Colonic mucosa (tissue), 4 donors: ENCODE results near the gene DHRS3. TPM values are rescaled to one million over a fixed set of nuclear protein-coding genes. Genes with fewer than 3 reads are reported as not detected.

ENCODE experiments used
- DNase-seq: peaks from one replicate; pipeline ENCODE4 v3.0.0-alpha.2; 2020
- H3K27ac ChIP-seq: fragments of 200-600 bp; one replicate; pipeline ENCODE4 v1.8.0; 2021
- H3K27me3 ChIP-seq: fragments of 200-600 bp; one replicate; pipeline ENCODE4 v1.8.0; 2021
- H3K36me3 ChIP-seq: fragments of 200-600 bp; one replicate; pipeline ENCODE4 v1.8.0; 2021
- H3K4me1 ChIP-seq: fragments of 200-600 bp; one replicate; pipeline ENCODE4 v1.8.0; 2021; ENCODE audit warnings: mild to moderate bottlenecking
- H3K4me3 ChIP-seq: fragments of 200-600 bp; one replicate; pipeline ENCODE4 v1.8.0; 2021
- H3K9ac ChIP-seq, 2 donors: one replicate each; pipeline ENCODE4 v1.7.0; 2013; ENCODE audit warnings: control low read depth in 2 of 2, low read depth in 2 of 2, low read length in 2 of 2
- H3K9me3 ChIP-seq: fragments of 200-600 bp; one replicate; pipeline ENCODE4 v1.8.0; 2021
- intact Hi-C: fragments of 100-400 bp; cut with DNase I; formaldehyde crosslinking; loops from one replicate; pipeline ENCODE4 v1.14.1; 2022
- total RNA-seq, 2 donors: library from RNA; stranded (reverse); fragmentation: NEBNext Ultra II Directional in 1 of 2; extraction: Animal tissue kit (Norgen Biotek cat#: 25700) in 1 of 2; gene quantifications; one replicate each; pipeline ENCODE4 v1.2.1, GENCODE V29; 2021
- TF ChIP-seq, protein P1 (sequence below): fragments of 200-600 bp; IDR thresholded peaks from one replicate; pipeline ENCODE4 v1.8.0; 2022; ENCODE audit warnings: antibody characterized with exemption, mild to moderate bottlenecking
- donor health status: healthy.
- donor health status: DM: no; HTN: no; CAD: no.
- donor health status: DM: no; HTN: no; CAD: no.

DHRS3 gene
- total RNA-seq, 2 donors from 2014 or later, result 69.6 to 120 TPM

DNA sequence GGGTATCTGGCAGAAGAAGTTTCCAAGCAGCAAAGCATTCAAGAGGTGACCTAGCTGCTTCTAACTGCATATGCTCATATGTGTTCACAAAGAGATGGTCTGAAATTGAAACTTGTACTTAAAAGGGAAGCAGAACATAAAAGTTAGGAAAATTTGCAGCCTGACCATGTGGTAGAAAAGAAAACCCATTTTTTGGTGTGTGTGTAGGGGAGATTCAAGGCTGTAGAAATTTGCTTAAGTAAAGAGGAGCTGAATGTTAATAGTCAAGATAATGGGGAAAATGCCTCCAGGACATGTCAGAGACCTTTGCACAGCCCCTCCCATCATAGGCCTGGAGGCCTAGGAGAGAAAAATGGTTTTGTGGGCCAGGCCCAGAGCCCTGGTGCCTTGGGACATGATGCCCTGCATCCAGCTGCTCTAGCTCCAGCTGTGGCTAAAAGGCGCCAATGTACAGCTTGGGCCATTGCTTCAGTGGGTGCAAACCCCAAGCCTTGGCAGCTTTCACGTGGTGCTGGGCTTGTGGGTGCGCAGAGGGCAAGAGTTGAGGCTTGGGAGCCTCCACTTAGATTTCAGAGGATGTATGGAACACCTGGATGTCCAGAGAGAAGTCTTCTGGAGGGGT is 54.9 kb downstream of the DHRS3 start:
- H3K4me3 ChIP-seq, result no peak overlapping the region
- DNase-seq, result no peak
- H3K36me3 ChIP-seq, result no peaks in the 10 kb centered on the region
- H3K9ac ChIP-seq, result no peak overlapping the region
- intact Hi-C loops, result no loop called here
- TF ChIP-seq, protein P1, sequence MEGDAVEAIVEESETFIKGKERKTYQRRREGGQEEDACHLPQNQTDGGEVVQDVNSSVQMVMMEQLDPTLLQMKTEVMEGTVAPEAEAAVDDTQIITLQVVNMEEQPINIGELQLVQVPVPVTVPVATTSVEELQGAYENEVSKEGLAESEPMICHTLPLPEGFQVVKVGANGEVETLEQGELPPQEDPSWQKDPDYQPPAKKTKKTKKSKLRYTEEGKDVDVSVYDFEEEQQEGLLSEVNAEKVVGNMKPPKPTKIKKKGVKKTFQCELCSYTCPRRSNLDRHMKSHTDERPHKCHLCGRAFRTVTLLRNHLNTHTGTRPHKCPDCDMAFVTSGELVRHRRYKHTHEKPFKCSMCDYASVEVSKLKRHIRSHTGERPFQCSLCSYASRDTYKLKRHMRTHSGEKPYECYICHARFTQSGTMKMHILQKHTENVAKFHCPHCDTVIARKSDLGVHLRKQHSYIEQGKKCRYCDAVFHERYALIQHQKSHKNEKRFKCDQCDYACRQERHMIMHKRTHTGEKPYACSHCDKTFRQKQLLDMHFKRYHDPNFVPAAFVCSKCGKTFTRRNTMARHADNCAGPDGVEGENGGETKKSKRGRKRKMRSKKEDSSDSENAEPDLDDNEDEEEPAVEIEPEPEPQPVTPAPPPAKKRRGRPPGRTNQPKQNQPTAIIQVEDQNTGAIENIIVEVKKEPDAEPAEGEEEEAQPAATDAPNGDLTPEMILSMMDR, result no peak
- no peaks in the 10 kb centered on the region for H3K9me3 ChIP-seq
- H3K27ac ChIP-seq, result no peak overlapping the region
- H3K4me1 ChIP-seq, result no peaks in the 10 kb centered on the region
- H3K27me3 ChIP-seq, result no peaks in the 10 kb centered on the region

DNA sequence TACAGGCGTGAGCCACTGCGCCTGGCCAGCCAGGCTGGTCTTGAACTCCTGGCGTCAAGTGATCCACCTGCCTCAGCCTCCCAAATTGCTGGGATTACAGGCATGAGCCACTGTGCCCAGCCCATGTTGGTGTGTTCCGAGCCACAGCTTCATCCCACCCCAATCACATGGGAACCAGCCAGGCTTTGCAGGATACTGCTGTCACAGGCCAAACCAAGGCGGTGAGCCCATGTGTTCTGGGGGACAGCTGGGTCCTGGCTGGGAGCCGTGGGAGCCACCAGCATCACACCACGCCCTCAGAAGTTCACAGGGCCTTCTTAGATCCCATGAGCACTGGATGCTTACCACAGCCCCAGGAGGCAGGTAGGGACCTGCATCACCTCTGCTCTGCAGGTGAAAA is 56.9 kb downstream of the DHRS3 start:
- TF ChIP-seq, protein P1, result no peak
- H3K27me3 ChIP-seq, result no peaks in the 10 kb centered on the region
- H3K36me3 ChIP-seq, result no peaks in the 10 kb centered on the region
- no peak overlapping the region for H3K4me3 ChIP-seq
- H3K9ac ChIP-seq, result no peak overlapping the region
- no peak overlapping the region for H3K27ac ChIP-seq
- DNase-seq, result no peak
- intact Hi-C loops, result no loop called here
- no peaks in the 10 kb centered on the region for H3K4me1 ChIP-seq
- no peaks in the 10 kb centered on the region for H3K9me3 ChIP-seq

DNA sequence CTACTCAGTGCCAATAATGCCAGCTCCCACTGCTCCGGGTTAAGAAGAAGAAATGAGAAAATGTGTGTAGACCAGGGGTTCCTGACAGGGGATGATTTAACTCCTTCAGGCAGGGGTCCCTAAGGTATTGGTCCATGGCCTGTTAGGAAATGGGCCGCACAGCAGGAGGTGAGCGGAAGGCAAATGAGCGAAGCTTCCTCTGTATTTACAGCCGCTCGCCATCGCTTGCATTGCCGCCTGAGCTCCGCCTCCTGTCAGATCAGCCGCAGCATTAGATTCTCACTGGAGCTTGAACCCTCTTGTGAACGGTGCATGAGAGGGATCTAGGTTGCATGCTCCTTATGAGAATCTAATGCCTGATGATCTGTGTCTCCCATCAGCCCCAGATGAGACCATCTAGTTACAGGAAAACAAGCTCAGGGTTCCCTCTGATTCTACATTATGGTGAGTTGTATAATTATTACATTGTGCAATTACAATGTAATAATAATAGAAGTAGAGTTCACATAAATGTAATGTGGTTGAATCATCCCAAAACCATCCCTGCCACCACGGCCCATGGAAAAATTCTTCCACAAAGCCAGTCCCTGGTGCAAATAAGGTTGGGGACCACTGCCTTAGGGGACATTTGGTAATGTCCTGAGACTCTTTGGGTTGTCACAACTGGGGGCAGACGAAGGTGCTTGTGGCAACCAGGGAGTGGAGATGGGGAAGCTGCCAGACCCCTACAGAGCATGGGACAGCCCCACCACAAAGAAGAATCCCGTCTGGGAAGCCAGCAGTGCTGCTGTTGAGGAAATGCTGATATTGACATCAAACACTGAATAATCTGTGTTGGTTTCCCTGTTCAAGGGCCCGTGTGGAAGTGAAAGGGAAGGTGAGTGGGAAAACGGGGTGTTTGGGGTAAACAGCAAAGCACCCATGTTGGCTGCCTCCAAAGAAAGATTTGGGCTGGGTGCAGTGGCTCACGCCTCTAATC is 60.8 kb downstream of the DHRS3 start:
- Histone ChIP-seq H3K9ac (no peak overlapping the region), H3K27me3 (no peaks in the 10 kb centered on the region), H3K9me3 (no peaks in the 10 kb centered on the region), H3K4me1 (no peaks in the 10 kb centered on the region), H3K4me3 (no peak overlapping the region), H3K36me3 (no peaks in the 10 kb centered on the region), H3K27ac (peak overlapping the region; percentile 59)
- DNase-seq, result no peak
- intact Hi-C loops, result no loop called here
- TF ChIP-seq, protein P1, result no peak

DNA sequence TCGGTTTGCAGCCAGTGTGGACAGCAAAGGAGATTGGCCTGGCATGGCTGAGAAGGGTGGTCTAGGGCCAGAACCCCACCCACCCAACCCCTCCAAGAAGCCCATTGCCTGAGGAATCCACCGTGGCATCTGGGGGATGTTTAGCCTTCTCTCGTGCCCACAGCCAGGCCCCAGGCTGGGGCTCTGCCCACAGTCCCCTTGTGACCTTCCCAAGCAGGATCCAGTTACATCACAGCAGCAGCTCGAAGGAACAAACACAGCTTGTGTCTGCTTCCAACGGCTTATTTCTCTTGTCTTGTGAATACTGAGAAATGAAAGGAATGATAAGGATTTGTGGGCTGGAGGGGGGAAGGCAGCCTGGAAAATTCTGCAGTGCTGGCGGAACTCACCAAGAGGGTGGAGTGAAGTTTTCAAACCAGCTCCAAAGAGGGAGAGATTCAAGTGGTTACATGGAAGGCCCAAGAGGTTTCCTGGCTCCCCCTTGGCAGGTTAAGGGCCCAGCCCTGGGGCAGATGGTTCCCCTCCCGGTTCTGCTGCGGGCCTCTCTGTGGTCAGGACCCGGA is 61.6 kb downstream of the DHRS3 start:
- Histone ChIP-seq H3K9me3 (no peaks in the 10 kb centered on the region), H3K36me3 (no peaks in the 10 kb centered on the region), H3K4me3 (no peak overlapping the region), H3K27ac (peak overlapping the region; percentile 63), H3K9ac (no peak overlapping the region), H3K27me3 (no peaks in the 10 kb centered on the region), H3K4me1 (no peaks in the 10 kb centered on the region)
- DNase-seq, result no peak
- TF ChIP-seq, protein P1, result no peak
- intact Hi-C loops, result no loop called here

DNA sequence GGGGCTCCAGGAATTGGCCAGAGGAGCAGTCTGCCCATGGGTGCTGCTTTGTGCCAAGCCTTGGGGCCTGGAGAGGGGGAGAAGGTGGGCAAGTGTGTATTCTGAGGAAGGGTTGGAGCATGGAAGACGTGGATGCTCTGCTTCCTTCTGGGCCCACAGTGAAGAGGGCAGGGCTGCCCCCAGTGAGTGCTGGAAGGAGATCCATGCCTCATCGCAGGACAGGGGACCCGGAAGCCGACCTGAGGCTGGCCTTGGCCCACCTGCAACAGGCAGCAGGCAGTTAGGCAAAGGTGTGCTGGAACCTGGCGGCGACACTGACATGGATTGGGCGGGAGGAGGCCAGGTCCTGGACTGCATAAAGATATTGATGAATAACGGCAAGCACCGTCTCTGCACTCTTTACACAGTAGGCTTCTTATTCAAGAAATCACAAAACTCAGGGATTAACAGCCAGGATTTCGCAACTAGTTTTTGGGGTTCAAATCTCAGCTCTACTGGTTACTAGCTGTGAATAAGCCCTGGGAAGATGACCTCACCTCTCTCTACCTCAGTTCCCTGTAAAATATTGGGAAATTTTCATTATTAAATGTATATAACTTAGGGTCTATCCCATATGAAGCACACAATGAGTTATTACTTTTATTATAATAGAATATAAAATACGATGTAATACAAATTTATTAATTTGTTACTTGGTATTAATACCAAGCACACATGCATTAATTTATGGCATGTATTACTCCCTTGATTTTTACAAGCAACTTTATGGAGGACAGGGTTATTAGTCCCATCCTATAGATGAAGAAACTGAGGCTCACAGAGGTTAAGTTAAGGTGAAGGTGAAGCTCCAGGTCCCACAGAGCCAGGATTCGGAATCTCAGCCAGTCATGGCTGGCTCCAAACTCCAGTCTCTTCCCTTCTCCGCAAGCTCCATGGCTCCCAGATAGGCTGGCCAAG is 62.3 kb downstream of the DHRS3 start:
- Histone ChIP-seq H3K27me3 (no peaks in the 10 kb centered on the region), H3K27ac (peak overlapping the region; percentile 63), H3K4me3 (no peak overlapping the region), H3K9me3 (no peaks in the 10 kb centered on the region), H3K36me3 (no peaks in the 10 kb centered on the region), H3K9ac (no peak overlapping the region), H3K4me1 (no peaks in the 10 kb centered on the region)
- intact Hi-C loops, result no loop called here
- DNase-seq, result no peak
- TF ChIP-seq, protein P1, result no peak
